Measurements from ENCODE around the gene WDR5B.
"Not testable (repeated sequence)": the region's sequence is repeated elsewhere in the genome, so short reads cannot be mapped to it uniquely, and the experiment has no call there.

The WDR5B gene

DNA sequence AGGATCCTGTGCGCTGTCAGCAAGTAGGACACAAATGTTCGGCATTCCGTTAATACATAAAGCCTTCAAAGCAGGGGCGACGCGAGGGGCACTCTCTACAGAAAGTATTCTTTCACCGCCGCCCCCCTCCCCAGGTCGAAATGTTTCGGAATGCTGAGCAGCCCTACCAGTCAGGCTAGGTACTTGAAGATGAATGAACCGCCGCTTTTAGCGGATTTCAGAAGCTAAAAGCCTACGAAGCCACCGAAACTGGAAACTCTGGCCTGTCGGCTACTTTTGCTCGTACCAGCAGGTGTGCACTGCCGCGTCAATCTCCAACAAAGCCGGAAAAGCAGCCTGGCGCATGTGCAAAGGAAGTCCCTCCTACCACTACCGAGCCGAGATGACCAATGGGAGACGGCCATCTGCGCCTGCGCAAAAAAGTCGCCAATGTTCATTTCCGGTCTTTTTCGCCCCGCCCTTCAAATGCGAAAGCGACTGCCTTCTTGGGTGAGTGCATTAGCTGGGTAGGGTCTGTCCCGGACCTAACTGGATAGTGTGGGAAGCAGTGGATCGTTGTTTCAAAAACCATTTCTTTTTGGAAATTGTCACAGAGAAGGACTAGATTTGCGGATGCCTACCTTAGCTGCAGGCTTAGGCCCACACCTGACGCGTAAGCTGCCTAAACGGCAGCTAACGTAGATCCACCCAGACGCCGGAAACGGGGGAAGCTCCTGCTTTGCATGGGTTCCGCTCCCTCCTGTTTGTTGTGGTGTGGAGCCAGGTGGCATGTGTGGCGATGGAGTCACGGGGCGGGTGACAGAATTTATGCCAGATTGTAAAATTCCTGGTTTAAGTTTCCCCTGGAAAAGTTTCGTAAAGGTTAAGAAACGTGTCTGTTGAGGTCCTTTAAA is at the start of gene WDR5B:
TSS of gene WDR5B (minus strand) at position 301 of the 893 bp plus-strand sequence. CDS start 534 bp downstream, outside the sequence.
- no peak for DNase-seq

- no peak for DNase-seq
Observed at GRCh38 chr3:122464659-122465058, 48.8 kb upstream of the WDR5B start.

GRCh38 chr3:122462406-122462805 is 46.5 kb upstream of the WDR5B start:
- no peak for DNase-seq

GRCh38 chr3:122461806-122462205 is 45.9 kb upstream of the WDR5B start:
- DNase-seq = no peak

DNA sequence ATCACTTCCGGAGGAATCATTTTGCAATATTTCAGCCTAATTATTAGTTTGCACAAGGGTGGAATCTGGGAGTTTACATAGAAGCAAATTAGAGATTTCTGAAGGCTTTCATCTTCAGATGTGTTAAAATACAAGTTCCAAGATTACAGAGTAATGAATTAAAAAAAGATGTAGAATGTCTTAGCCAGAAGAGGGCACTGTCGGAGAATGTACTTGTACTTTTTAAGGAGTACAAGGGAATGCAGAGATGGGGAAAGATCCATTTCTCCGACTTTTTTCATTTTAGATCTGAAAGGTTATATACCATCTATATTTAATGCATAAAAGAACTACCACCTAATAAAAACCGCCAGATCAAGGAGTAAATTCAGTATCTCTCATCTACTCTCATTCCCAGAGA is 43.1 kb upstream of the WDR5B start:
- no peak for DNase-seq

DNA sequence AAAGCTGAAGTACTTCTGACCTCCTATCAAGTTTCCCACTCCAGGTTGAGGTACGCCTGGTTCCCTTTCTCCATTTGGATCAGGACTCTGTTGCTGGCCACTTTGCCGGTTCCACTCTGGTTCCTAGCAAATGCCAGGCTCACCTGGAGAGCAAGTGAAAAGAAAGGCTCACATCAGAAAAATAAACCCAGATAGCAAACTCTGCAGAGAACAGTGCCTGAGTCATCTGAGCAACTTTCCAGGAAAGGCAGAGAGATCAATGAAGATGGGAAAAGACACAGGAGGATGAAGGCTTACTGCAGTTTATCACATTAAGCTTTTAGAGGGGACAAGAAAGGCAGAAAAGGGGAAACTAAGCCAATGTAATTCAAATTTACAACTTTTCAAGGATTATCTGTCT is 41.8 kb upstream of the WDR5B start:
- no peak for DNase-seq

DNA sequence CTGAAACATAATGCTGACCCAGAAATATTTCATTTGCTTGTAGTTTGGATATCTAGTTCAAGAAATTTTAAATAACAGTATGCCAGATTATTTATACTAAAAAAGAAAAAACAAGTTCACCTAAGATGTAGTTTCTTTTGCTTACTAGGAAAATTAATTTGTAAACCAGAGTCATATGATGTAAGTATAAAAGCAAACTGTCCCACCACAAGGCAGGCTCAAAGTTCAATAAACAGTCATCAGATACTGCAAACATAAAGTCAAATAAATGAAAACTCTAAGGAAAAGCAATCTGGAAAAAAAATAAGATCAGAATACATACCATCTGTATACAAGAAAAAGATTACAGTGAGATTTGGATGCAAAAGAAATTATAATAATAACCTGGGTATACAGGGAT is 40.2 kb upstream of the WDR5B start:
- no peak for DNase-seq

GRCh38 chr3:122451371-122451770 is 35.5 kb upstream of the WDR5B start:
- no peak for DNase-seq

- DNase-seq = not testable (repeated sequence)
Observed at GRCh38 chr3:122448218-122448617, 32.4 kb upstream of the WDR5B start.

GRCh38 chr3:122444491-122444887 is 28.6 kb upstream of the WDR5B start:
- DNase-seq = not testable (repeated sequence)

DNA sequence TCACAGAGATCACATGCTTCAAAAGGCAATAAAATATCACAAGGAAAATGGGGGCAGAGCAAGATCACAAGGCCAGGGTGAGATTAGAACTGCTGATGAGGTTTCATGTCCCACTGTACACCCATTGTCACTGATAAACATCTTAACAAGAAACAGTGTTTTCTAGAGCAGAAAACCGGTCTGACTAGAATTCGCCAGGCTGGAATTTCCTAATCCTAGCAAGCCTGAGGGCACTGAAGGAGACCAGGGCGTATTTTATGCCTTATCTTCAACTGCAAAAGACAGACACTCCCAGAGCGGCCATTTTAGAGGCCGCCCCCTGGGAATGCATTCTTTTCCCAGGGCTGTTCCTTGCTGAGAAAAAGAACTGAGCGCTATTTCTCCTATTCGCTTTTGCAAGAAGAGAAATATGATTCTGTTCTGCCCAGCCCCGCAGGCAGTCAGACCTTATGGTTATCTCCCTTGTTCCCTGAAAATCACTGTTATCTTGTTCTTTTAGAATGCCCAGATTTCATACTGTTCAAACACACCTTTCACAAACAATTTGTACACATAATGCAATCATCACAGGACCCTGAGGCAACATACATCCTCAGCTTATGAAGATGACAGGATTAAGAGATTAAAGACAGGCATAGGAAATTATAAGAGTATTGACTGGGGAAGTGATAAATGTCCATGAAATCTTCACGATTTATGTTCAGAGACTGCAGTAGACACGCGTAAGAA is 28.1 kb upstream of the WDR5B start:
- DNase-seq = not testable (repeated sequence)

- no peak for DNase-seq
Observed at GRCh38 chr3:122443090-122443489, 27.2 kb upstream of the WDR5B start.

DNA sequence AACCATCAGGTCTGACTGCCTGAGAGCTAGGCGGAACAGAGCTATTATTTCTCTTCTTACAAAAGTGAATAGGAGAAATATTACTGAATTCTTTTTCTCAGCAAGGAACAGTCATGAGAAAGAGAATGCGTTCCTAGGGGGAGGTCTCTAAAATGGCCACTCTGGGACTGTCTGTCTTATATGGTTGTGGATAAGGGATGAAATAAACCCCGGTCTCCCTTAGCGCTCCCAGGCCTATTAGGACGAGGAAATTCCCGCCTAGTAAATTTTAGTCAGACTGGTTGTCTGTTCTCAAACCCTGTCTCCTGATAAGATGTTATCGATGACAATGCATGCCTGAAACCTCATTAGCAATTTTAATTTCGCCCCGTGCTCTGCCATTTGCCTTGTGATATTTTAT is 20.1 kb upstream of the WDR5B start:
- no peak for DNase-seq

DNA sequence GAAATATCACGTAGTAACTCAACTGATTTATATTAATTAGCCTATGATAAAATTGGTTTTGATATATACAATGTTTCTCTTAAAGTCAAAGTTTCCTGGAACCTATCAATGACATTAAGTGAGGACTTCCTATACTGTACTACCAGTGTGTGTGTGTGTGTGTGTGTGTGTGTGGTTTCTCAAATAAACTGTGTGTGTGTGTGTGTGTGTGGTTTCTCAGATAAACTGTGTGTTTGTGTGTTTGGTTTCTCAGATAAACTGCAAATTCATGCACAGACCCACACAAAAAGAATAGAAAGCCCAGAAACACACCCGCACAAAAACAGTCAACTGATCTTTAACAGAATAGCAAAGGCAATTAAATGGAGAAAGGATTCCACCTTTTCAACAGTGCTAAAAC is 14.5 kb upstream of the WDR5B start:
- no peak for DNase-seq

- DNase-seq = no peak
Observed at GRCh38 chr3:122427857-122428471, 12.1 kb upstream of the WDR5B start.

GRCh38 chr3:122421836-122422235 is 6.0 kb upstream of the WDR5B start:
- DNase-seq = no peak

GRCh38 chr3:122421101-122421500 is 5.2 kb upstream of the WDR5B start:
- DNase-seq = no peak

GRCh38 chr3:122416966-122417365 is 1.1 kb upstream of the WDR5B start:
- no peak for DNase-seq

GRCh38 chr3:122415104-122415744 is 638 bp downstream of the WDR5B start:
- no peak for DNase-seq

DNA sequence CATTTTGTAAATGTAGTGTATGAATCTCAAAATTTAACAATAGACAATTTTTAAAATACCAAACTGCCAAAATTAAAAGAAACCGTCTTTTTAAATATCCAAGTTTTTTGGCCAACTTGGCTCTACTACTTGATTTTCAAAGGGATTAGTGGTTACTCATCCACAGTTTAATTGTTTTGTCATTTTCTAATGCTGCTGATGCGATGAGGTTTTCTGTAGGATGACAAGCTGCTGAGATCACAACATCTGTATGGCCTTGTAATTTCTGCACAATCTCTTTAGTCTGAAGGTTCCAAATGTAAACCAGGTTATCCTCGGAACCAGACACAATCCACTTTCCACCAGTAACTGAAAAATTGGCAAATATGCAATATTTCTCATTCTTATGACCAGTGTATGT is 1.5 kb downstream of the WDR5B start:
- DNase-seq = no peak

DNA sequence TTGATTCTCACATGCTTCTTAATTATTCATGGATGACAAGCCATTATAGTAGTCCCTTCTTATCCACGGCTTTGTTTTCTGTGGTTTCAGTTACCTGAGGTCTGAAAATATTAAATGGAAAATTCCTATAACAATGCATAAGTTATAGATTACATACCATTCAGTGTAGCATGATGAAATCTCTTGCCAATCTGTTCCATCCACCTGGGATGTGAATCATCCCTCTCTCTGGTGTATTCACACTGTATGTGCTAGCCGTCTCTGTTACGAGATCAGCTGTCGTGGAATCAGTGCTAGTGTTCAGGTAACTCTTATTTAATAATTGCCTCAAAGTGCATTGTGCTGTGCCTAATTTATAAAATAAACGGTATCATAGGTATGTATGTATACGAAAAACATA is 5.2 kb downstream of the WDR5B start:
- DNase-seq = peak in 1 of 2 experiments; percentile 2

GRCh38 chr3:122410111-122410510 is 5.8 kb downstream of the WDR5B start:
- DNase-seq = no peak

DNA sequence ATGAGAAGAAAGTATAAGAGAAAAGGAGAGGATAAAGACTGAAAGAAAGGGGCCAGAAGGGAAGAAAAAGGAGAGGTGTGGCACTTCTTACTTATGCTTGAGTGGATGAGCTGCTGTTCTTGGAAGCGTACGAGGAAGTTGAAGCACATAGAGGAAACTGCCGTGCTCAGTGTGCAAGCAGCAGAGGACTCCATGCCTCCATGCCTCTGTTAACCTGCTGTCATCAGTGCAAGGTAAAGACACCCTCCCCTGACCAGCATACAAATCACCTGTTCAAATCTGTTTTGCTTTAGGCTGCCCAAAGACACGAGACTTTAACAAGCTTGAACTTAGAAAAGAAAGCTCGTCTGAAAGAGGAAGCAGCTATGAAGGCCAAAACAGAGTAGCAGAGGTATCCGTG is 6.4 kb downstream of the WDR5B start:
- no peak for DNase-seq

All from NCI-H1930 (cell line).